Left ventricle myocardium inferior (tissue), 1 donor: Measurements from ENCODE around the gene CD3G. TPM values are rescaled to one million over a fixed set of nuclear protein-coding genes. Genes with fewer than 3 reads are reported as not detected.

Source experiments
- DNase-seq: peaks from one replicate; pipeline ENCODE4 v3.0.0-alpha.2; 2020
- H3K27ac ChIP-seq: fragments of 200-600 bp; replicated peaks from 2 replicates; pipeline ENCODE4 v1.8.0; 2021
- H3K27me3 ChIP-seq: fragments of 200-600 bp; 2 replicates; pipeline ENCODE4 v1.8.0; 2021; ENCODE audit warnings: low read depth
- H3K36me3 ChIP-seq: fragments of 200-600 bp; 2 replicates; pipeline ENCODE4 v1.8.0; 2021
- H3K4me1 ChIP-seq: fragments of 200-600 bp; 2 replicates; pipeline ENCODE4 v1.8.0; 2021
- H3K4me3 ChIP-seq: fragments of 200-600 bp; 2 replicates; pipeline ENCODE4 v1.8.0; 2021; ENCODE audit warnings: mild to moderate bottlenecking, moderate library complexity
- H3K9me3 ChIP-seq: fragments of 200-600 bp; replicated peaks from 2 replicates; pipeline ENCODE4 v1.8.0; 2021
- intact Hi-C: fragments of 100-400 bp; cut with micrococcal nuclease; formaldehyde crosslinking; loops from one replicate; pipeline ENCODE4 v1.11.0; 2022
- total RNA-seq: library from RNA; stranded (reverse); fragmentation: NEBNext Ultra II Directional; extraction: Animal tissue kit (Norgen Biotek cat#: 25700); gene quantifications from one replicate; pipeline ENCODE4 v1.2.1, GENCODE V29; 2021
- TF ChIP-seq, protein P1 (sequence below): fragments of 200-600 bp; IDR thresholded peaks from 2 replicates; pipeline ENCODE4 v1.8.0; 2021; ENCODE audit warnings: antibody characterized with exemption, mild to moderate bottlenecking, borderline replicate concordance
- donor health status: DM: no; HTN: yes; CAD: no; lungs with severe emphysema.

CD3G gene
- total RNA-seq, 1 donor from 2014 or later = 0.16 TPM

DNA sequence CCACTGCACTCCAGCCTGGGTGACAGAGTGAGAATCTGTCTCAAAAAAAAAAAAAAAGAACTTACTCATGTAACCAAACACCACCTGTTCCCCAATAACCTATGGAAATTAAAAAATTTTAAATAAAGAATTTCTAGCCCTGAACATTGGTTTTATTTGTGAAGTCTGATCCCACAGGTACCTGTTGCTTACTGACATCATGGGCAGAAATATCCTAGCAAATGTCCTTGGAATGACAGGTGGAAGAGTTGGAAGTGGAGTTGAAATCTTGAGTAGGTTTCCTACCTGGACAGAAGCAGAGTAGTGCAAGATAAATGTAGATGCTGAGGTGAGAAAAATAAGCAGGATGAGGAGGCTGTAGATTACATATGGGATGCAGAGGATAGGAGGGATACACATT is 18.9 kb upstream of the CD3G start:
- intact Hi-C loops = no loop called here
- Histone ChIP-seq H3K4me1 (no peaks in the 10 kb centered on the region), H3K4me3 (no peak overlapping the region), H3K36me3 (no peaks in the 10 kb centered on the region), H3K27ac (no peak overlapping the region), H3K27me3 (peaks cover 15% of the 10 kb centered on the region), H3K9me3 (no peaks in the 10 kb centered on the region)
- TF ChIP-seq, protein P1, sequence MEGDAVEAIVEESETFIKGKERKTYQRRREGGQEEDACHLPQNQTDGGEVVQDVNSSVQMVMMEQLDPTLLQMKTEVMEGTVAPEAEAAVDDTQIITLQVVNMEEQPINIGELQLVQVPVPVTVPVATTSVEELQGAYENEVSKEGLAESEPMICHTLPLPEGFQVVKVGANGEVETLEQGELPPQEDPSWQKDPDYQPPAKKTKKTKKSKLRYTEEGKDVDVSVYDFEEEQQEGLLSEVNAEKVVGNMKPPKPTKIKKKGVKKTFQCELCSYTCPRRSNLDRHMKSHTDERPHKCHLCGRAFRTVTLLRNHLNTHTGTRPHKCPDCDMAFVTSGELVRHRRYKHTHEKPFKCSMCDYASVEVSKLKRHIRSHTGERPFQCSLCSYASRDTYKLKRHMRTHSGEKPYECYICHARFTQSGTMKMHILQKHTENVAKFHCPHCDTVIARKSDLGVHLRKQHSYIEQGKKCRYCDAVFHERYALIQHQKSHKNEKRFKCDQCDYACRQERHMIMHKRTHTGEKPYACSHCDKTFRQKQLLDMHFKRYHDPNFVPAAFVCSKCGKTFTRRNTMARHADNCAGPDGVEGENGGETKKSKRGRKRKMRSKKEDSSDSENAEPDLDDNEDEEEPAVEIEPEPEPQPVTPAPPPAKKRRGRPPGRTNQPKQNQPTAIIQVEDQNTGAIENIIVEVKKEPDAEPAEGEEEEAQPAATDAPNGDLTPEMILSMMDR = no peak
- DNase-seq = no peak

DNA sequence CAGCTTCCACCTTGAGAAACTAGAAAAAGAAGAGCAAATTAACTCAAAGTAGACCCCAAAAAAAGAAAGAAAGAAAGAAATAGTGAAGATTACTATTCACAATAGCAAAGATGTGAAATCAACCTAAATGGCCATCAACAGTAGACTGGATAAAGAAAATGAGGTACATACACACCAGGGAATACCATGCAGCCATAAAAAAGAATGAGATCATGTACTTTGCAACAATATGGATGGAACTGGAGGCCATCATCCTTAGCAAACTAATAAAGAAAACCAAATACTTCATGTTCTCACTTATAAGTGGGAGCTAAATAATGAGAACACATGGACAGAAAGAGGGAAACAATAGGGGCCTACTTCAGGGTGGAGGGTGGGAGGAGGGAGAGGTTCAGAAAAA is 15.4 kb upstream of the CD3G start:
- H3K36me3 ChIP-seq = no peaks in the 10 kb centered on the region
- intact Hi-C loops = no loop called here
- no peak for DNase-seq

DNA sequence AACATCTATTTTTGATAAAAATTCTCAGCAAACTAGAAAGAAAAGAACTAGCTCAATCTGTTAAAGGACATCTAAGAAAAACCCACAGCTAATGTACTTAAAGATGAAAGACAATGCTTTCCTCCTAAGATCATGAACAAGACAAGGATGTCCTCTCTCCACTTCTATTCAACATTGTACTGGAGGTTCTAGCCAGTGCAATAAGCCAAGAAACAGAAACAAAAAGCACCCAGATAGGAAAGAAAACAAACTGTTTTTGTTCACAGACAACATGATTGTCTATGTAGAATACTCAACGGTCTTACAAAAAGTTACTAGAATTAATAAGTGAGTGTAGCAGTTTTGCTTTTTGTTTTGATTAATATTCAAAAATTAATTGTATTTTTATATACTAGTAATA is 9.4 kb upstream of the CD3G start:
- intact Hi-C loops = no loop called here
- no peaks in the 10 kb centered on the region for H3K4me1 ChIP-seq
- no peak overlapping the region for H3K27ac ChIP-seq
- TF ChIP-seq, protein P1 = no peak
- no peaks in the 10 kb centered on the region for H3K9me3 ChIP-seq
- no peaks in the 10 kb centered on the region for H3K36me3 ChIP-seq
- no peak for DNase-seq
- H3K4me3 ChIP-seq = no peak overlapping the region
- H3K27me3 ChIP-seq = peaks cover 8% of the 10 kb centered on the region

More for the DNA sequence above, 15.4 kb upstream of the CD3G start:
- Histone ChIP-seq H3K27ac (no peak overlapping the region), H3K27me3 (peaks cover 5% of the 10 kb centered on the region), H3K9me3 (no peaks in the 10 kb centered on the region), H3K4me1 (no peaks in the 10 kb centered on the region), H3K4me3 (no peak overlapping the region)
- TF ChIP-seq, protein P1 = no peak

DNA sequence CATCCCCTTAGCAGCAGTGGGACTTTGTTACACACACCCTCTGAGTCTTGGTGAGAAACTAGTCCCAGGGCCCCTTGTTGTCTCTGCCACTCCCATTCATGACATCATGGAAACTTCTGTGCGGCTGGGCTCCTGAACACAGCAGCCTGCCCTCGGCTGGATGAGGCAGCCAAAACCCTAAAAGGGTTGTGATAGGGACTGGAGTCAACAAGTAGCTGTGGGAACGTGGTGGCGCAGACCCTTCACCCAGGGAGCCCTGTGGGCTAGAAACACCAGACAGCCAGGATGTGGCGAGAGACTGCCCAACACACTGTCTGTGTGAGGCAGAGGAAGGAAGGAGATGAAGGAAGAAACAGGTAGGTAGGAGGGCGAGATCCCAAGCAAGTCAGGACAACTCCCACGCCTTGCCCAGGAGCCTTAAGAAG is 5.5 kb upstream of the CD3G start:
- TF ChIP-seq, protein P1 = no peak
- Histone ChIP-seq H3K27me3 (peaks cover 26% of the 10 kb centered on the region), H3K4me1 (no peaks in the 10 kb centered on the region), H3K27ac (no peak overlapping the region), H3K36me3 (no peaks in the 10 kb centered on the region), H3K9me3 (no peaks in the 10 kb centered on the region), H3K4me3 (no peak overlapping the region)
- intact Hi-C loops = no loop called here
- DNase-seq = no peak

DNA sequence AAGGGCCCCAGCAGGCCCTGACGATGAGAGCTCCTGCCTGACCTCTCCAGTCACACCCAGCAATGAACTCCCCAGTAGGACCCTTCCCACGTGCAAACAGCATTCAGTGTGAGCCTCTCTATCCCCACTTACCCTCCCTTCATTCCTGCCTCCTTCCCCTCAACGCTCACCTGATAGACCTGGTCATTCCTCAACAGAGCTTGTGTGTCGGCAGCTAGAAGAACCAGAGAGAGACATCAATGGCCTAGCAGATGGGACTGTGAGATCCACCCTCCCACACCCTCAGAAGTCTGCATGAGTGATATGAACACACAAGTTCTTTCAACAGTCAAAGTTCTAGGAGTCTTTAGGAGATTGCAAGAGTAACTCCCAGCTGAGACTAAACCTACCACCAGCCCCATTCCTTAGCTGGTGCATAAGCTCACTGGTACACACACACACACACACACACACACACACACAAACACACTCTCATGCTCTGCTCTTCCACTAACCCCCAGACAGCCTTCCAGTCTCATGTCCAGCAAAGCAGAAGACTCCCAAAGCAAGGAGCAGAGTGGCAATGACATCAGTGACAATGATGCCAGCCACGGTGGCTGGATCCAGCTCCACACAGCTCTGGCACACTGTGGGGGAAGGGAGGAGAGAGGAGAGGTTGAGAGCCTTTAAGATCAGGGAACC is 4.7 kb upstream of the CD3G start:
- H3K27me3 ChIP-seq = peaks cover 33% of the 10 kb centered on the region
- DNase-seq = no peak
- intact Hi-C loops = no loop called here
- TF ChIP-seq, protein P1 = no peak
- no peaks in the 10 kb centered on the region for H3K4me1 ChIP-seq
- no peak overlapping the region for H3K4me3 ChIP-seq
- no peaks in the 10 kb centered on the region for H3K36me3 ChIP-seq
- H3K9me3 ChIP-seq = no peaks in the 10 kb centered on the region
- no peak overlapping the region for H3K27ac ChIP-seq
